CD14-positive monocyte (primary cell): ENCODE measurements around the gene COG7. TPM values are rescaled to one million over a fixed set of nuclear protein-coding genes. Genes with fewer than 3 reads are reported as not detected.

ENCODE experiments used
- DNase-seq, 3 donors: peaks; one replicate each; pipeline ENCODE4 v3.0.0-alpha.2; 2011 to 2022
- H2AFZ ChIP-seq: 2 replicates; pipeline ENCODE4 v1.6.0; 2012; ENCODE audit warnings: mild to moderate bottlenecking, low read depth, low read length, inconsistent platforms; ENCODE audit not compliant: insufficient read depth, poor library complexity, severe bottlenecking
- H3K27ac ChIP-seq, 2 donors: 1 replicate in 1 of 2; 2 replicates in 1 of 2; pipeline ENCODE4 v1.5.1; 2012 to 2013; ENCODE audit warnings: low read length in 2 of 2, control low read depth in 1 of 2, inconsistent platforms in 1 of 2, low read depth in 1 of 2, mild to moderate bottlenecking in 1 of 2
- H3K27me3 ChIP-seq, 2 donors: one replicate each; pipeline versions ENCODE4 v1.6.0 to v1.6.1; 2011 to 2013; ENCODE audit warnings: low read length in 2 of 2; ENCODE audit not compliant: control insufficient read depth in 2 of 2, insufficient read depth in 2 of 2
- H3K36me3 ChIP-seq, 2 donors: replicated peaks in 1 of 2; 1 replicate in 1 of 2; 2 replicates in 1 of 2; pipeline versions ENCODE4 v1.5.1 to v1.6.1; 2012 to 2013; ENCODE audit warnings: low read length in 2 of 2, control low read depth in 1 of 2, inconsistent platforms in 1 of 2, mild to moderate bottlenecking in 1 of 2; ENCODE audit not compliant: insufficient read depth in 2 of 2, control insufficient read depth in 1 of 2
- H3K4me1 ChIP-seq, 2 donors: 1 replicate in 1 of 2; 2 replicates in 1 of 2; pipeline versions ENCODE4 v1.5.1 to v1.6.1; 2012 to 2013; ENCODE audit warnings: low read length in 2 of 2, control low read depth in 1 of 2, inconsistent platforms in 1 of 2, mild to moderate bottlenecking in 1 of 2, moderate library complexity in 1 of 2; ENCODE audit not compliant: insufficient read depth in 2 of 2, control insufficient read depth in 1 of 2
- H3K4me2 ChIP-seq: replicated peaks from 2 replicates; pipeline ENCODE3; 2012; ENCODE audit warnings: low read length, moderate library complexity, mild to moderate bottlenecking; ENCODE audit not compliant: poor library complexity, severe bottlenecking; ENCODE audit errors: extremely low read depth
- H3K4me3 ChIP-seq, 3 experiments: fragments of 200-600 bp in 1 of 3; sonication (generic) in 1 of 3; replicated peaks in 1 of 3; 1 replicate in 2 of 3; 2 replicates in 1 of 3; pipeline ENCODE4 v1.5.1; 2011 to 2013; ENCODE audit warnings: low read length in 3 of 3, mild to moderate bottlenecking in 3 of 3, control low read depth in 2 of 3, low read depth in 2 of 3, inconsistent platforms in 1 of 3, moderate library complexity in 1 of 3
- H3K79me2 ChIP-seq: 2 replicates; pipeline ENCODE4 v1.6.0; 2012; ENCODE audit warnings: mild to moderate bottlenecking, control low read depth, inconsistent platforms, low read length, moderate library complexity; ENCODE audit not compliant: insufficient read depth
- H3K9ac ChIP-seq: 2 replicates; pipeline ENCODE4 v1.6.0; 2017; ENCODE audit warnings: low read length, mild to moderate bottlenecking; ENCODE audit not compliant: insufficient read depth, poor library complexity, severe bottlenecking
- H3K9me3 ChIP-seq, 2 donors: replicated peaks in 1 of 2; 1 replicate in 1 of 2; 2 replicates in 1 of 2; pipeline versions ENCODE4 v1.5.1 to v1.6.1; 2012 to 2013; ENCODE audit warnings: low read length in 2 of 2, control low read depth in 1 of 2; ENCODE audit not compliant: control insufficient read depth in 1 of 2, insufficient read depth in 1 of 2
- H4K20me1 ChIP-seq: 2 replicates; pipeline ENCODE4 v1.6.0; 2012; ENCODE audit warnings: mild to moderate bottlenecking, low read length, control low read depth, moderate library complexity; ENCODE audit not compliant: insufficient read depth
- H3K27ac Mint-ChIP-seq, 7 donors: one replicate each; pipeline ENCODE4 v1.8.0; 2020; ENCODE audit warnings: mild to moderate bottlenecking in 7 of 7, mixed read lengths in 7 of 7, moderate library complexity in 6 of 7, inconsistent platforms in 2 of 7
- H3K27me3 Mint-ChIP-seq, 3 donors: one replicate each; pipeline ENCODE4 v1.8.0; 2021 to 2022; ENCODE audit warnings: low read depth in 3 of 3, mild to moderate bottlenecking in 3 of 3, mixed read lengths in 3 of 3, moderate library complexity in 3 of 3, inconsistent platforms in 1 of 3
- H3K36me3 Mint-ChIP-seq, 2 donors: one replicate each; pipeline ENCODE4 v1.8.0; 2020; ENCODE audit warnings: mixed read lengths in 2 of 2, inconsistent platforms in 1 of 2, mild to moderate bottlenecking in 1 of 2
- H3K4me1 Mint-ChIP-seq: one replicate; pipeline ENCODE4 v1.8.0; 2020; ENCODE audit warnings: mild to moderate bottlenecking, mixed read lengths
- H3K4me3 Mint-ChIP-seq, 2 donors: one replicate each; pipeline ENCODE4 v1.8.0; 2020; ENCODE audit warnings: mild to moderate bottlenecking in 2 of 2, mixed read lengths in 2 of 2, moderate library complexity in 1 of 2
- H3K9me3 Mint-ChIP-seq, 7 donors: one replicate each; pipeline ENCODE4 v1.8.0; 2020 to 2022; ENCODE audit warnings: mixed read lengths in 7 of 7, mild to moderate bottlenecking in 6 of 7, moderate library complexity in 6 of 7, inconsistent platforms in 2 of 7
- CTCF ChIP-seq: fragments of 200-600 bp; IDR thresholded peaks from one replicate; pipeline ENCODE4 v1.8.0; 2022; ENCODE audit warnings: antibody characterized with exemption, mild to moderate bottlenecking
- WGBS: methylation state at CpG from one replicate; pipeline ENCODE4 v1.1.5; 2013; ENCODE audit warnings: missing lambda C conversion rate; ENCODE audit not compliant: insufficient coverage; 5-methylcytosine and 5-hydroxymethylcytosine counted together
- intact Hi-C, 2 donors: fragments of 100-400 bp; cut with micrococcal nuclease; formaldehyde crosslinking; loops; one replicate each; pipeline versions ENCODE4 v1.15.0 to v1.15.1; 2023
- polyA plus RNA-seq, 3 donors: library from polyadenylated mRNA; depleted of rRNA in 1 of 3; unstranded in 2 of 3; stranded (reverse) in 1 of 3; fragments of 300-500 nt in 2 of 3; fragments of >200 nt in 1 of 3; fragmentation: Illumina TruSeq in 2 of 3; gene quantifications; 1 replicate in 2 of 3; 2 replicates in 1 of 3; pipeline ENCODE4 v1.2.3, GENCODE V29; 2012 to 2021

Gene COG7
- polyA plus RNA-seq, 3 donors, result 6.6 to 28.8 (median 8.0) TPM

GRCh38 chr16:23479138-23479537 lies 26.1 kb upstream of the COG7 start:
- H3K4me1 Mint-ChIP-seq, result no peaks in the 10 kb centered on the region
- Histone ChIP-seq H3K9me3 (no peaks in the 10 kb centered on the region), H3K27me3 (no peaks in the 10 kb centered on the region), H3K9ac (no peak overlapping the region), H3K4me1 (no peaks in the 10 kb centered on the region), H3K36me3 (peaks cover 91 to 99% of the 10 kb centered on the region in 2 donors), H4K20me1 (no peaks in the 10 kb centered on the region), H3K4me3 (no peak overlapping the region), H3K79me2 (peaks cover 3% of the 10 kb centered on the region), H2AFZ (no peak overlapping the region), H3K27ac (no peak overlapping the region), H3K4me2 (no peak overlapping the region)
- TF ChIP-seq CTCF, result no peak
- H3K27ac Mint-ChIP-seq, result peak overlapping the region in 4 of 7 donors; percentile 7 to 48 (median 26)
- intact Hi-C loops, result no loop called here
- peaks cover 85 to 100% of the 10 kb centered on the region in 2 donors for H3K36me3 Mint-ChIP-seq
- DNase-seq, result no peak
- peaks cover 0 to 2% (median 0%) of the 10 kb centered on the region in 3 donors for H3K27me3 Mint-ChIP-seq
- 100% methylated on average over 3 of the region's 3 CpGs for WGBS
- no peaks in the 10 kb centered on the region for H3K9me3 Mint-ChIP-seq
- H3K4me3 Mint-ChIP-seq, result no peak overlapping the region

- Mint-ChIP-seq H3K9me3 (no peaks in the 10 kb centered on the region), H3K27ac (peak overlapping the region in 2 of 7 donors; percentile 46 to 63), H3K4me1 (no peaks in the 10 kb centered on the region), H3K36me3 (peaks cover 91 to 100% of the 10 kb centered on the region in 2 donors), H3K4me3 (no peak overlapping the region), H3K27me3 (peaks cover 0 to 2% (median 0%) of the 10 kb centered on the region in 3 donors)
- WGBS, result 100% methylated on average over 2 of the region's 3 CpGs
- peak overlapping the region in 1 of 2 donors; percentile 20 for H3K27ac ChIP-seq
- no peaks in the 10 kb centered on the region for H3K9me3 ChIP-seq
- no peaks in the 10 kb centered on the region for H3K4me1 ChIP-seq
- TF ChIP-seq CTCF, result no peak
- H3K36me3 ChIP-seq, result peaks cover 94 to 99% of the 10 kb centered on the region in 2 donors
- H3K79me2 ChIP-seq, result peaks cover 3% of the 10 kb centered on the region
- intact Hi-C loops, result no loop called here
- H2AFZ ChIP-seq, result no peak overlapping the region
- H3K4me2 ChIP-seq, result no peak overlapping the region
- no peak overlapping the region for H3K9ac ChIP-seq
- no peak overlapping the region for H3K4me3 ChIP-seq
- H4K20me1 ChIP-seq, result no peaks in the 10 kb centered on the region
- H3K27me3 ChIP-seq, result no peaks in the 10 kb centered on the region
- no peak for DNase-seq
These were observed 25.6 kb upstream of the COG7 start for GRCh38 chr16:23478566-23478965.
